ENCODE results near the gene SLC22A4. TPM values are rescaled to one million over a fixed set of nuclear protein-coding genes. Genes with fewer than 3 reads are reported as not detected.

Gene SLC22A4
- total and polyA plus RNA-seq, 2 of the 8 experiments (the other 6 are each of a cell fraction or from before 2014, with no cell fraction given) = 0.45 to 0.60 TPM

- H3K79me2 ChIP-seq (ENCODE audit: control insufficient read depth in 1 of 2, insufficient read depth in 2 of 2, low read length in 2 of 2) = no peaks in the 10 kb centered on the region
- H3K9ac ChIP-seq (replicated peaks in 1 of 4; ENCODE audit: extremely low read depth in 1 of 4, low read depth in 3 of 4, low read length in 3 of 4) = no peak overlapping the region
- H4K8ac ChIP-seq (ENCODE audit: extremely low read depth, insufficient read depth, low read length) = no peak overlapping the region
- FAIRE-seq (no peak), DNase-seq (ENCODE audit: low read depth in 1 of 2, low spot score in 2 of 2) (no peak)
- no peak overlapping the region for H3K4me2 ChIP-seq (ENCODE audit: insufficient read depth in 1 of 2, low read depth in 2 of 2, low read length in 2 of 2)
- no peak overlapping the region for H4K91ac ChIP-seq (replicated peaks; ENCODE audit: insufficient read length, low read length)
- H2AFZ ChIP-seq (ENCODE audit: low read length) = no peak overlapping the region
- H3K23me2 ChIP-seq (ENCODE audit: low read depth, low read length) = no peaks in the 10 kb centered on the region
- TF ChIP-seq SAP30 (IDR thresholded peaks at IDR 0.05; ENCODE audit: insufficient read depth, insufficient replicate concordance, low read length) (no peak), EGR1 (IDR thresholded peaks at IDR 0.05; ENCODE audit: borderline replicate concordance, low read depth, low read length) (no peak), CHD1 (IDR thresholded peaks at IDR 0.05; ENCODE audit: low read depth, low read length) (no peak), CTBP2 (IDR thresholded peaks at IDR 0.05; ENCODE audit: borderline replicate concordance, insufficient read depth, insufficient read length, low read length) (no peak), CREB1 (IDR thresholded peaks at IDR 0.05) (no peak), RXRA (IDR thresholded peaks at IDR 0.05; ENCODE audit: insufficient read depth, low read depth, low read length) (no peak)
- H3K18ac ChIP-seq (ENCODE audit: extremely low read depth, low read length) = no peak overlapping the region
- H3K4ac ChIP-seq (replicated peaks; ENCODE audit: insufficient read length, low read depth, low read length) = no peak overlapping the region
- H2BK20ac ChIP-seq (ENCODE audit: low read length) = no peak overlapping the region
- H3K4me1 ChIP-seq (replicated peaks in 1 of 4; ENCODE audit: control insufficient read depth in 3 of 4, insufficient read depth in 4 of 4, low read length in 3 of 4) = peaks cover 0 to 2% (median 0%) of the 10 kb centered on the region in 4 experiments; a peak in 1 of 7 replicates
- H2BK15ac ChIP-seq (ENCODE audit: low read length) = no peak overlapping the region
- no peak overlapping the region for H2BK120ac ChIP-seq (replicated peaks; ENCODE audit: low read depth, low read length)
- no peak overlapping the region for H2AK5ac ChIP-seq (ENCODE audit: low read depth, low read length)
- no peak overlapping the region for H3K14ac ChIP-seq (ENCODE audit: insufficient read length)
- no peak overlapping the region for H3K23ac ChIP-seq (ENCODE audit: insufficient read length)
- H3K4me3 ChIP-seq (ENCODE audit: extremely low read depth in 1 of 4, insufficient read depth in 2 of 4, low read depth in 3 of 4, low read length in 4 of 4) = no peak overlapping the region
- H3K79me1 ChIP-seq (ENCODE audit: low read depth, low read length) = no peaks in the 10 kb centered on the region
- no peaks in the 10 kb centered on the region for H4K20me1 ChIP-seq (replicated peaks in 1 of 2; ENCODE audit: control insufficient read depth in 1 of 2, insufficient read depth in 2 of 2, low read length in 2 of 2)
- no peak overlapping the region for H3K27ac ChIP-seq (ENCODE audit: low read depth, low read length)
- H2BK5ac ChIP-seq (ENCODE audit: low read depth, low read length) = no peak overlapping the region
- H3K27me3 ChIP-seq (replicated peaks in 1 of 4; ENCODE audit: control insufficient read depth in 3 of 4, extremely low read depth in 1 of 4, insufficient read depth in 3 of 4, low read length in 3 of 4) = no peaks in the 10 kb centered on the region
- H3K9me3 ChIP-seq (ENCODE audit: insufficient read depth in 2 of 2, low read depth in 1 of 2, low read length in 1 of 2) = no peaks in the 10 kb centered on the region
- H2BK12ac ChIP-seq (ENCODE audit: low read depth, low read length) = no peak overlapping the region
- POLR2A ChIA-PET (ENCODE audit: partially characterized antibody) = no interaction called here
- H4K5ac ChIP-seq (ENCODE audit: insufficient read length, low read depth, low read length) = no peak overlapping the region
- H3K56ac ChIP-seq (replicated peaks; ENCODE audit: insufficient read length, low read depth, low read length) = no peak overlapping the region
- CTCF ChIA-PET (ENCODE audit: partially characterized antibody) = no interaction called here
- no peaks in the 10 kb centered on the region for H3K36me3 ChIP-seq (ENCODE audit: control insufficient read depth in 2 of 4, insufficient read depth in 4 of 4, low read length in 3 of 4)
- 87% methylated on average over 2 of the region's 2 CpGs; no CpG with 5 or more reads in 1 of the 2 experiments for WGBS, 2 experiments (ENCODE audit: extremely low coverage in 1 of 2, insufficient coverage in 1 of 2, insufficient read length in 1 of 2, insufficient replicate concordance in 2 of 2, low coverage in 1 of 2, low lambda C conversion rate in 2 of 2, missing lambda C conversion rate in 1 of 2)
Measured at GRCh38 chr5:132305420-132305819, 11.2 kb downstream of the SLC22A4 start.

All from H1 (cell line).